ENCODE measurements around the gene ZBTB5. TPM values are rescaled to one million over a fixed set of nuclear protein-coding genes. Genes with fewer than 3 reads are reported as not detected.
"Not testable (repeated sequence)": the region's sequence is repeated elsewhere in the genome, so short reads cannot be mapped to it uniquely, and the experiment has no call there.

ZBTB5 gene
- total and polyA plus RNA-seq, 2 donors from 2014 or later = 6.1 to 14.1 TPM

DNA sequence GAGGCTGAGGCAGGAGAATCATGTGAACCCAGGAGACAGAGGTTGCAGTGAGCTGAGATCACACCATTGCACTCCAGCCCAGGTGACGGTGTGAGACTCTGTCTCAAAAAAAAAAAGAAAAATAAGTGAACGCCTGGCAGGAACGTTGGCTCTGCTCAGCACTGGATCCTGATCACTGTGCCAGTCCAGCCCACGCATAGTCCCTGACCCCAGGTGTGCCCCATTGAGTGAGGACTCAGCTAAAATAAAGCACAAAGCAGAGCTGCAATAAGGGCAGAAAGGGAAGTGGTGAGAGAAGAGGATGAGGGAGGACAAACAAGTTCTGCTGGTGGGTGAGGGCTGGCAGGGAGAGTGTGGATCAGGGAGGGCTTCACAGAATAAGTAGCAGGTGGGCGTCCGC lies 38.4 kb downstream of the ZBTB5 start:
- intact Hi-C loops (cut with DNase I) = no loop called here
- no peak overlapping the region for H3K4me3 ChIP-seq (ENCODE audit: low read length in 3 of 3)
- FAIRE-seq (no peak), DNase-seq (no peak)
- H3K36me3 ChIP-seq (ENCODE audit: control insufficient read depth in 2 of 3, insufficient read depth in 3 of 3, low read length in 3 of 3) = peaks cover 2 to 49% (median 19%) of the 10 kb centered on the region in 3 donors
- H3K9ac ChIP-seq (ENCODE audit: low read length in 3 of 3) = no peak overlapping the region
- no peak overlapping the region for H3K27ac ChIP-seq (ENCODE audit: low read depth in 2 of 2, low read length in 2 of 2)
- TF ChIP-seq, protein P1, sequence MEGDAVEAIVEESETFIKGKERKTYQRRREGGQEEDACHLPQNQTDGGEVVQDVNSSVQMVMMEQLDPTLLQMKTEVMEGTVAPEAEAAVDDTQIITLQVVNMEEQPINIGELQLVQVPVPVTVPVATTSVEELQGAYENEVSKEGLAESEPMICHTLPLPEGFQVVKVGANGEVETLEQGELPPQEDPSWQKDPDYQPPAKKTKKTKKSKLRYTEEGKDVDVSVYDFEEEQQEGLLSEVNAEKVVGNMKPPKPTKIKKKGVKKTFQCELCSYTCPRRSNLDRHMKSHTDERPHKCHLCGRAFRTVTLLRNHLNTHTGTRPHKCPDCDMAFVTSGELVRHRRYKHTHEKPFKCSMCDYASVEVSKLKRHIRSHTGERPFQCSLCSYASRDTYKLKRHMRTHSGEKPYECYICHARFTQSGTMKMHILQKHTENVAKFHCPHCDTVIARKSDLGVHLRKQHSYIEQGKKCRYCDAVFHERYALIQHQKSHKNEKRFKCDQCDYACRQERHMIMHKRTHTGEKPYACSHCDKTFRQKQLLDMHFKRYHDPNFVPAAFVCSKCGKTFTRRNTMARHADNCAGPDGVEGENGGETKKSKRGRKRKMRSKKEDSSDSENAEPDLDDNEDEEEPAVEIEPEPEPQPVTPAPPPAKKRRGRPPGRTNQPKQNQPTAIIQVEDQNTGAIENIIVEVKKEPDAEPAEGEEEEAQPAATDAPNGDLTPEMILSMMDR (IDR thresholded peaks at IDR 0.05; ENCODE audit: borderline replicate concordance, extremely low read depth, insufficient read depth) = no peak
- no peaks in the 10 kb centered on the region for H3K9me3 ChIP-seq (ENCODE audit: control insufficient read depth in 2 of 3, insufficient read depth in 1 of 3, low read length in 3 of 3)
- peaks cover 3 to 55% (median 22%) of the 10 kb centered on the region in 3 donors for H3K4me1 ChIP-seq (ENCODE audit: control insufficient read depth in 2 of 3, insufficient read depth in 2 of 3, low read depth in 1 of 3, low read length in 3 of 3)
- no peaks in the 10 kb centered on the region for H3K27me3 ChIP-seq (ENCODE audit: control insufficient read depth, insufficient read depth, low read length)

DNA sequence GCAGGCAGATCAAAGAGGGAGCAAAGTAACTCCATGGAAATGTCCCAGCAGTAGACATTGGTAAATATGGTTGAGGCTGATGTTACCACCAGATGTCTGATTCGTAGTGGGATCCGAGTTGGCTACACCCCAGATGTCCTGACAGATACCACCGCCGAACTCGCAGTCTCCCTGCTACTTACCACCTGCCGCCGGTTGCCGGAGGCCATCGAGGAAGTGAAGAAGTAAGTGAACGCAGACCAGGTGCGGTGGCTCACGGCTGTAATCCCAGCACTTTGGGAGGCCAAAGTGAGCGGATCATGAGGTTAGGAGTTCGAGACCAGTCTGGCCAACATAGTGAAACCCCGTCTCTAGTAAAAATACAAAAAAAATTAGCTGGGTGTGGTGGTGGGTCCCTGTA lies 38.8 kb downstream of the ZBTB5 start:
- H3K27me3 ChIP-seq (ENCODE audit: control insufficient read depth, insufficient read depth, low read length); FAIRE-seq; DNase-seq; H3K9me3 ChIP-seq (ENCODE audit: control insufficient read depth in 2 of 3, insufficient read depth in 1 of 3, low read length in 3 of 3); H3K27ac ChIP-seq (ENCODE audit: low read depth in 2 of 2, low read length in 2 of 2); H3K4me3 ChIP-seq (ENCODE audit: low read length in 3 of 3); intact Hi-C loops (cut with DNase I); H3K9ac ChIP-seq (ENCODE audit: low read length in 3 of 3): not testable (repeated sequence)
- peaks cover 2 to 45% (median 19%) of the 10 kb centered on the region in 3 donors for H3K36me3 ChIP-seq (ENCODE audit: control insufficient read depth in 2 of 3, insufficient read depth in 3 of 3, low read length in 3 of 3)
- H3K4me1 ChIP-seq (ENCODE audit: control insufficient read depth in 2 of 3, insufficient read depth in 2 of 3, low read depth in 1 of 3, low read length in 3 of 3) = peaks cover 4 to 54% (median 18%) of the 10 kb centered on the region in 3 donors

DNA sequence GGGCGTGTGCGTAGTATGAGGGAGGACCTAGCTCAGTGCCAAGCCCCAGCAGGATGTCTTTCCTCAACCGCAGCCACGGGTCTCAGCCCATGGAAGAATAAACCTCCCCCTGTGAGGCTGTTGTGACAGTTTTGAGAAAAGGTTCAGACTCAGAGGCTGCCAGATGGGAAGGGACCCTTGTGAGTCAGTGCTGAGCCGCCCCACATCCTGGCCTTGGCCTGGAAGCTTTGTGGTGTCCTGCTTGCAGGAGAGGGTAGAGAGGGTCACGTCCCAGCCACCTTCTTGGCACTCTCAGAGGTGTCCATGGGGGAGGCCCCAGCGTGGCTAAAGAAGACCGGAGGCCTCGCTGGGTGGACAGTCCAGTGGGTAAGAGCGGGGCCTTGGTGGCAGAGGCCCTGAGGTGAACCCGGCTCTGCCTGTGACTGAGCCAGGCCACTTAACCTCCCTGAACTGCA lies 39.9 kb downstream of the ZBTB5 start:
- DNase-seq = no peak
- no peak for FAIRE-seq
- Histone ChIP-seq H3K36me3 (ENCODE audit: control insufficient read depth in 2 of 3, insufficient read depth in 3 of 3, low read length in 3 of 3) (peaks cover 2 to 36% (median 16%) of the 10 kb centered on the region in 3 donors), H3K9me3 (ENCODE audit: control insufficient read depth in 2 of 3, insufficient read depth in 1 of 3, low read length in 3 of 3) (no peaks in the 10 kb centered on the region), H3K4me1 (ENCODE audit: control insufficient read depth in 2 of 3, insufficient read depth in 2 of 3, low read depth in 1 of 3, low read length in 3 of 3) (peaks cover 4 to 45% (median 11%) of the 10 kb centered on the region in 3 donors), H3K27me3 (ENCODE audit: control insufficient read depth, insufficient read depth, low read length) (no peaks in the 10 kb centered on the region), H3K9ac (ENCODE audit: low read length in 3 of 3) (peak overlapping the region in 1 of 3 donors; percentile 35), H3K27ac (ENCODE audit: low read depth in 2 of 2, low read length in 2 of 2) (peak overlapping the region; percentile 51 to 54), H3K4me3 (ENCODE audit: low read length in 3 of 3) (peak overlapping the region in 2 of 3 donors; percentile 32 to 86)
- intact Hi-C loops (cut with DNase I) = no loop called here
- TF ChIP-seq, protein P1 (IDR thresholded peaks at IDR 0.05; ENCODE audit: borderline replicate concordance, extremely low read depth, insufficient read depth) = no peak

DNA sequence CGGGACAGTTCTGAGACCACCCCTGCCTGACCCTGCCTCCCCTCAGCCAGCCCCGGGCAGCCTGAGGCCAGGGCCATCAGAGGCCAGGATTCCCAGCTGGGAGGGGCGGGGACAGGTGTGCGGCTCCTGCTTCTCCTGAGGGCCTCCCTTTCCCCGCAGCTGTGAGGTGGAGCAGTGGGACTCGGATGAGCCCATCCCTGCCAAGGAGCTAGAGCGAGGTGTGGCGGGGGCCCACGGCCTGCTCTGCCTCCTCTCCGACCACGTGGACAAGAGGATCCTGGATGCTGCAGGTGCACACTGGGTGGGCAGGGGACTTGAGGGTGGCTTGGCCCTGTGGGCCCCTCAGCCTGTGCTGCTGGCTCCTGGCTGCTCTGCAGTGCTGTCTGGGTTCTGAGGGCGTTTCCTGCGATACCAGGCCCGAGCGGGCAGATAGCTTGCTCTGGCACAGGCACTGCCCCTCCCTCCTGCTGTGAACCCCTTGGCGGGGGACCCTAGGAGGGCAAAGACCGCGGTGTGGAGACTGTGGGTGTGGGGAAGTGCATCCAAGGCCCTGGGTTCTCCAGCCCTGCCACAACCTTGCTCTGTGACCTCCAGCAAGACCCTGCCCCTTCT lies 40.5 kb downstream of the ZBTB5 start:
- Histone ChIP-seq H3K4me3 (ENCODE audit: low read length in 3 of 3) (peak overlapping the region in 1 of 3 donors; percentile 86), H3K9me3 (ENCODE audit: control insufficient read depth in 2 of 3, insufficient read depth in 1 of 3, low read length in 3 of 3) (no peaks in the 10 kb centered on the region), H3K36me3 (ENCODE audit: control insufficient read depth in 2 of 3, insufficient read depth in 3 of 3, low read length in 3 of 3) (peaks cover 2 to 34% (median 13%) of the 10 kb centered on the region in 3 donors), H3K4me1 (ENCODE audit: control insufficient read depth in 2 of 3, insufficient read depth in 2 of 3, low read depth in 1 of 3, low read length in 3 of 3) (peaks cover 4 to 41% (median 6%) of the 10 kb centered on the region in 3 donors), H3K27ac (ENCODE audit: low read depth in 2 of 2, low read length in 2 of 2) (peak overlapping the region in 1 of 2 donors; percentile 51), H3K9ac (ENCODE audit: low read length in 3 of 3) (peak overlapping the region in 1 of 3 donors; percentile 35), H3K27me3 (ENCODE audit: control insufficient read depth, insufficient read depth, low read length) (no peaks in the 10 kb centered on the region)
- TF ChIP-seq, protein P1 (IDR thresholded peaks at IDR 0.05; ENCODE audit: borderline replicate concordance, extremely low read depth, insufficient read depth) = no peak
- no peak for FAIRE-seq
- intact Hi-C loops (cut with DNase I) = no loop called here
- DNase-seq = peak in 1 of 5 donors; percentile 69

Data from kidney (tissue), 14 donors.